Measurements from ENCODE around the gene CBLN3. TPM values are rescaled to one million over a fixed set of nuclear protein-coding genes. Genes with fewer than 3 reads are reported as not detected.
"Not testable (repeated sequence)": the region's sequence is repeated elsewhere in the genome, so short reads cannot be mapped to it uniquely, and the experiment has no call there.

Gene CBLN3
- total and polyA plus RNA-seq, 2 of the 4 experiments (the other 2 are of a cell fraction), result 0.72 to 4.5 TPM

DNA sequence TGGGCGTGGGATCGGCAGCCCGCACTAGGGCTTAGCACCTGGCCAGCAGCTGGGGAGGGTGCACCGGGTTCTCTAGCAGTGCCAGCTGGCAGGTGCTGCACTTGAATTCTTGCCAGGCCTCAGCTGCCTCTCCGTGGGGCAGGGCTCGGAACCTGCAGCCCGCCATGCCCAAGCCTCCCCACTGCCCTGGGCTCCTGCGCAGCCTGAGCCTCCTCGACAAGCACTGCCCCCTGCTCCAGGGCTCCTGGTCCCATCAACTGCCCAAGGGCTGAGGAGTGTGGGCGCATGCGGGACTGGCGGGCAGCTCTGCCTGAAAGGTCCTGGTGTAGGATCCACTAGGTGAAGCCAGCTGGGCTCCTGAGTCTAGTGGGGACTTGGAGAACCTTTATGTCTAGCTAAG lies 43.7 kb upstream of the CBLN3 start:
- Histone ChIP-seq H3K79me1 (ENCODE audit: low read depth in 1 of 2, low read length in 2 of 2) (no peaks in the 10 kb centered on the region), H3K14ac (replicated peaks; ENCODE audit: low read depth, low read length) (no peak overlapping the region), H3K36me3 (ENCODE audit: control insufficient read depth, insufficient read depth, low read length) (no peaks in the 10 kb centered on the region), H2AFZ (replicated peaks; ENCODE audit: low read length, poor library complexity) (no peak overlapping the region), H2AK5ac (ENCODE audit: low read depth, low read length) (no peak overlapping the region), H4K20me1 (ENCODE audit: insufficient read depth, low read length) (no peaks in the 10 kb centered on the region), H3K56ac (ENCODE audit: extremely low read depth, insufficient read depth, low read length) (no peak overlapping the region), H3K18ac (ENCODE audit: low read depth, low read length) (no peak overlapping the region), H2BK15ac (ENCODE audit: low read depth, low read length) (no peak overlapping the region), H3K9me1 (ENCODE audit: insufficient read depth, low read length) (no peaks in the 10 kb centered on the region), H2BK20ac (ENCODE audit: low read depth, low read length) (no peak overlapping the region), H4K5ac (ENCODE audit: low read depth, low read length) (no peak overlapping the region), H2AK9ac (replicated peaks; ENCODE audit: low read depth, low read length, poor library complexity) (no peak overlapping the region), H3K4ac (ENCODE audit: low read depth, low read length) (no peak overlapping the region), H3K4me1 (ENCODE audit: control insufficient read depth, insufficient read depth, low read length) (no peaks in the 10 kb centered on the region), H4K8ac (ENCODE audit: low read depth in 2 of 2, low read length in 2 of 2) (no peak overlapping the region), H2BK5ac (ENCODE audit: low read depth, low read length, poor library complexity, severe bottlenecking) (no peak overlapping the region), H3K4me2 (ENCODE audit: low read depth, low read length) (no peak overlapping the region), H4K91ac (ENCODE audit: insufficient read depth, low read depth, low read length) (no peak overlapping the region), H3K4me3 (ENCODE audit: insufficient read depth, low read depth, low read length) (no peak overlapping the region), H3K9me3 (ENCODE audit: control insufficient read depth, insufficient read depth, low read length) (no peaks in the 10 kb centered on the region), H3K27ac (ENCODE audit: insufficient read depth, low read length) (no peak overlapping the region), H2BK120ac (ENCODE audit: low read depth, low read length) (no peak overlapping the region), H3K9ac (ENCODE audit: low read depth, low read length) (no peak overlapping the region), H3K27me3 (ENCODE audit: control insufficient read depth, insufficient read depth, low read length) (no peaks in the 10 kb centered on the region), H3K23ac (ENCODE audit: low read depth, low read length) (no peak overlapping the region)
- no peak for DNase-seq
- dilution Hi-C loops (cut with HindIII; ENCODE audit: low sequenced_read_pairs, unreplicated experiment) (no loop called here), intact Hi-C loops (cut with micrococcal nuclease) (no loop called here), in situ Hi-C loops (cut with MboI; ENCODE audit: low sequenced_read_pairs) (no loop called here)
- TF ChIP-seq RCOR1 (IDR thresholded peaks at IDR 0.05; ENCODE audit: insufficient replicate concordance, low read length) (no peak), FOS (IDR thresholded peaks at IDR 0.05; ENCODE audit: low read depth, low read length) (no peak)
- POLR2A ChIA-PET (ENCODE audit: unreplicated experiment), result no interaction called here
- BruUV-seq (replicated peaks), result no TSS peak
- ATAC-seq (ENCODE audit: low read depth), result no peak
- WGBS, 2 experiments (ENCODE audit: extremely low coverage in 2 of 2, insufficient read length in 1 of 2), result 60% methylated on average over 4 of the region's 12 CpGs; no CpG with 5 or more reads in 1 of the 2 experiments
- CTCF ChIA-PET, result no interaction called here

DNA sequence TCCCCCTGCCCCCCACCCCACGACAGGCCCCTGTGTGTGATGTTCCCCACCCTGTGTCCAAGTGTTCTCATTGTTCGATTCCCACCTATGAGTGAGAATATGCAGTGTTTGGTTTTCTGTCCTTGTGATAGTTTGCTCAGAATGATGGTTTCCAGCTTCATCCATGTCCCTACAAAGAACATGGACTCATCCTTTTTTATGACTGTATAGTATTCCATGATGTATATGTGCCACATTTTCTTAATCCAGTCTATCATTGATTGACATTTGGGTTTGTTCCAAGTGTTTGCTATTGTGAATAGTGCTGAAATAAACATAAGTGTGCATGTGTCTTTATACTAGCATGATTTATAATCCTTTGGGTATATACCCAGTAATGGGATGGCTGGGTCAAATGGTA lies 41.0 kb upstream of the CBLN3 start:
- H2BK15ac ChIP-seq (ENCODE audit: low read depth, low read length); in situ Hi-C loops (cut with MboI; ENCODE audit: low sequenced_read_pairs); H3K4me3 ChIP-seq (ENCODE audit: insufficient read depth, low read depth, low read length); H3K9me1 ChIP-seq (ENCODE audit: insufficient read depth, low read length); H3K4me2 ChIP-seq (ENCODE audit: low read depth, low read length); H3K9me3 ChIP-seq (ENCODE audit: control insufficient read depth, insufficient read depth, low read length); H2BK5ac ChIP-seq (ENCODE audit: low read depth, low read length, poor library complexity, severe bottlenecking); H4K20me1 ChIP-seq (ENCODE audit: insufficient read depth, low read length); CTCF ChIA-PET; H3K36me3 ChIP-seq (ENCODE audit: control insufficient read depth, insufficient read depth, low read length); DNase-seq; H2BK20ac ChIP-seq (ENCODE audit: low read depth, low read length); H3K23ac ChIP-seq (ENCODE audit: low read depth, low read length); ATAC-seq (ENCODE audit: low read depth); H3K14ac ChIP-seq (replicated peaks; ENCODE audit: low read depth, low read length); dilution Hi-C loops (cut with HindIII; ENCODE audit: low sequenced_read_pairs, unreplicated experiment); H2AK9ac ChIP-seq (replicated peaks; ENCODE audit: low read depth, low read length, poor library complexity); H2AFZ ChIP-seq (replicated peaks; ENCODE audit: low read length, poor library complexity); intact Hi-C loops (cut with micrococcal nuclease); H2AK5ac ChIP-seq (ENCODE audit: low read depth, low read length); H4K8ac ChIP-seq (ENCODE audit: low read depth in 2 of 2, low read length in 2 of 2); H4K5ac ChIP-seq (ENCODE audit: low read depth, low read length); H3K9ac ChIP-seq (ENCODE audit: low read depth, low read length); H3K4me1 ChIP-seq (ENCODE audit: control insufficient read depth, insufficient read depth, low read length); POLR2A ChIA-PET (ENCODE audit: unreplicated experiment); H3K4ac ChIP-seq (ENCODE audit: low read depth, low read length); BruUV-seq (replicated peaks); H3K18ac ChIP-seq (ENCODE audit: low read depth, low read length); H2BK120ac ChIP-seq (ENCODE audit: low read depth, low read length); H3K27ac ChIP-seq (ENCODE audit: insufficient read depth, low read length); H3K27me3 ChIP-seq (ENCODE audit: control insufficient read depth, insufficient read depth, low read length); H4K91ac ChIP-seq (ENCODE audit: insufficient read depth, low read depth, low read length); H3K79me1 ChIP-seq (ENCODE audit: low read depth in 1 of 2, low read length in 2 of 2); H3K56ac ChIP-seq (ENCODE audit: extremely low read depth, insufficient read depth, low read length): not testable (repeated sequence)
- WGBS, 2 experiments (ENCODE audit: extremely low coverage in 2 of 2, insufficient read length in 1 of 2), result no CpG with 5 or more reads among the region's 2 CpGs

All from IMR-90 (cell line).